Ovary (tissue), 9 donors: ENCODE results near the gene ZNF606. TPM values are rescaled to one million over a fixed set of nuclear protein-coding genes. Genes with fewer than 3 reads are reported as not detected.

Experiments
- DNase-seq, 5 donors: peaks; one replicate each; pipeline ENCODE4 v3.0.0-alpha.2; 2019 to 2020
- H3K27ac ChIP-seq, 2 donors: fragments of 200-600 bp; one replicate each; pipeline versions ENCODE4 v1.5.1 to v1.8.0; 2019 to 2022
- H3K27me3 ChIP-seq: fragments of 200-600 bp; one replicate; pipeline ENCODE4 v1.8.0; 2022
- H3K36me3 ChIP-seq: fragments of 200-600 bp; sonication (generic); one replicate; pipeline ENCODE4 v1.5.1; 2019
- H3K4me1 ChIP-seq: one replicate; pipeline ENCODE4 v1.8.1; 2013; ENCODE audit warnings: mild to moderate bottlenecking, moderate library complexity; ENCODE audit not compliant: insufficient read depth
- H3K4me3 ChIP-seq: fragments of 200-600 bp; sonication (generic); one replicate; pipeline ENCODE4 v1.5.1; 2017
- H3K9me3 ChIP-seq, 2 donors: fragments of 200-600 bp in 1 of 2; sonication (generic) in 1 of 2; one replicate each; pipeline versions ENCODE4 v1.5.1 to v1.8.1; 2013 to 2019; ENCODE audit warnings: mild to moderate bottlenecking in 1 of 2, moderate library complexity in 1 of 2
- CTCF ChIP-seq, 3 donors: fragments of 450-650 bp in 2 of 3; fragments of 200-600 bp in 1 of 3; IDR thresholded peaks; one replicate each; pipeline versions ENCODE4 v1.5.1 to v1.8.0; 2016 to 2022; ENCODE audit warnings: antibody characterized with exemption in 3 of 3, mild to moderate bottlenecking in 1 of 3
- EP300 ChIP-seq: sonication (generic); formaldehyde crosslinking; IDR thresholded peaks from one replicate; pipeline ENCODE4 v1.6.1; 2017; ENCODE audit warnings: antibody characterized with exemption
- POLR2A ChIP-seq: fragments of 450-650 bp; IDR thresholded peaks from one replicate; pipeline ENCODE4 v1.6.1; 2017; ENCODE audit warnings: antibody characterized with exemption, mild to moderate bottlenecking, moderate library complexity
- WGBS, 3 donors: extraction: QIAGEN DNeasy Blood & Tissue Kit in 1 of 3; methylation state at CpG; one replicate each; pipeline versions ENCODE4 v1.1.5 to v1.1.7; 2013 to 2017; 5-methylcytosine and 5-hydroxymethylcytosine counted together
- intact Hi-C, 4 donors: fragments of 100-400 bp; cut with DNase I; formaldehyde crosslinking; loops; one replicate each; pipeline versions ENCODE4 v1.11.0 to v1.15.1; 2022 to 2023
- polyA plus RNA-seq, 2 donors: library from polyadenylated mRNA; stranded (reverse); fragments of 200-250 nt in 1 of 2; fragments of 350-450 nt in 1 of 2; fragmentation: Illumina TruSeq in 1 of 2; extraction: RNeasy Lipid Tissue Mini Kit (QIAGEN cat#74804) in 1 of 2; gene quantifications; one replicate each; pipeline ENCODE4 v1.2.3, GENCODE V29; 2013 to 2014
- total RNA-seq, 7 donors: library from RNA; depleted of rRNA in 2 of 7; stranded (reverse); fragments of >200 nt in 2 of 7; fragmentation: NEBNext Ultra II Directional in 3 of 7; extraction: Animal tissue kit (Norgen Biotek cat#: 25700) in 3 of 7; gene quantifications; one replicate each; pipeline versions ENCODE4 v1.1.0 to v1.2.4, GENCODE V29; 2016 to 2023
- donor health status: DM: no; HTN: no; CAD: no; lungs with moderate emphysema.
- donor health status: DM: no; HTN: no; CAD: no.
- donor health status: Bipolar disorder and iron deficiency.
- donor health status: DM: yes; HTN: yes; CAD: no.
- donor health status: DM: no; HTN: no; CAD: no.
- donor health status: DM: yes; HTN: yes; CAD: no.

Gene ZNF606
- total and polyA plus RNA-seq, 9 donors: 7.3 to 38.1 (median 22.3) TPM

- TF ChIP-seq EP300: no peak
- intact Hi-C loops: no loop called here
- no peaks in the 10 kb centered on the region for H3K36me3 ChIP-seq
- H3K27ac ChIP-seq: no peak overlapping the region
- H3K4me1 ChIP-seq: no peaks in the 10 kb centered on the region
- H3K4me3 ChIP-seq: no peak overlapping the region
- no peaks in the 10 kb centered on the region for H3K27me3 ChIP-seq
- DNase-seq: no peak
- WGBS, 3 donors: 2 to 4% (median 4%) methylated on average over 19 to 20 of the region's 20 CpGs
- no peaks in the 10 kb centered on the region for H3K9me3 ChIP-seq
Observed at GRCh38 chr19:58034477-58034793, 31.8 kb upstream of the ZNF606 start.

GRCh38 chr19:58033741-58034476 is 31.3 kb upstream of the ZNF606 start, which contains the start of gene ZSCAN1:
Gene ZSCAN1 (plus strand): TSS chr19:58034025. CDS start chr19:58037837, 3,812 bp downstream.
- no peaks in the 10 kb centered on the region for H3K9me3 ChIP-seq
- intact Hi-C loops: no loop called here
- no peaks in the 10 kb centered on the region for H3K4me1 ChIP-seq
- peak; percentile 53 to 86 (median 82) for DNase-seq
- WGBS, 3 donors: 0 to 2% (median 0%) methylated on average over 36 to 101 of the region's 101 CpGs
- no peaks in the 10 kb centered on the region for H3K27me3 ChIP-seq
- H3K27ac ChIP-seq: no peak within 1 kb of the TSS
- no peaks in the 10 kb centered on the region for H3K36me3 ChIP-seq
- TF ChIP-seq CTCF (IDR thresholded peaks at IDR 0.05) (no peak), EP300 (no peak), POLR2A (no peak)
- peak within 1 kb of the TSS; percentile 6 for H3K4me3 ChIP-seq

- Histone ChIP-seq H3K4me3 (no peak overlapping the region), H3K4me1 (no peaks in the 10 kb centered on the region), H3K27ac (no peak overlapping the region), H3K36me3 (no peaks in the 10 kb centered on the region), H3K9me3 (no peaks in the 10 kb centered on the region), H3K27me3 (no peaks in the 10 kb centered on the region)
- WGBS, 3 donors: 91% methylated on average over 12 of the region's 12 CpGs
- intact Hi-C loops: loop anchor here in 1 of 4 donors (10.0 kb wide), 1 partner anchor 130 kb away; the partner anchor contains the start of gene ZNF329
- no peak for DNase-seq
- TF ChIP-seq POLR2A (no peak), EP300 (no peak), CTCF (IDR thresholded peaks at IDR 0.05) (no peak)
Observed at GRCh38 chr19:58024661-58025060, 22.0 kb upstream of the ZNF606 start.

- DNase-seq: no peak
- Histone ChIP-seq H3K36me3 (no peaks in the 10 kb centered on the region), H3K4me1 (no peaks in the 10 kb centered on the region), H3K9me3 (no peaks in the 10 kb centered on the region), H3K4me3 (no peak overlapping the region), H3K27ac (no peak overlapping the region), H3K27me3 (no peaks in the 10 kb centered on the region)
- TF ChIP-seq POLR2A: no peak
- no peak for TF ChIP-seq EP300
- TF ChIP-seq CTCF (IDR thresholded peaks at IDR 0.05): no peak
- intact Hi-C loops: loop anchor here in 1 of 4 donors (10.0 kb wide), 1 partner anchor 133 kb away; the partner anchor contains the start of gene ZNF329
- 69 to 73% (median 72%) methylated on average over 4 of the region's 4 CpGs for WGBS, 3 donors
Observed at GRCh38 chr19:58022283-58022660, 19.7 kb upstream of the ZNF606 start.
